Sigmoid colon (tissue), 4 donors: ENCODE results near the gene ENPP1.

Source experiments
- CTCF ChIP-seq, 4 experiments: fragments of 450-650 bp in 3 of 4; fragments of 200-600 bp in 1 of 4; IDR thresholded peaks; one replicate each; pipeline ENCODE4 v1.5.1; 2016 to 2019; ENCODE audit warnings: antibody characterized with exemption in 4 of 4, mild to moderate bottlenecking in 3 of 4, moderate library complexity in 2 of 4
- EP300 ChIP-seq, 4 donors: sonication (generic); formaldehyde crosslinking; IDR thresholded peaks; one replicate each; pipeline ENCODE4 v1.6.1; 2017; ENCODE audit warnings: antibody characterized with exemption in 4 of 4
- POLR2A ChIP-seq, 2 donors: fragments of 450-650 bp; IDR thresholded peaks; one replicate each; pipeline ENCODE4 v1.6.1; 2016; ENCODE audit warnings: antibody characterized with exemption in 2 of 2, mild to moderate bottlenecking in 2 of 2, moderate library complexity in 2 of 2

GRCh38 chr6:131816869-131817268 is 9.0 kb downstream of the ENPP1 start:
- TF ChIP-seq CTCF (IDR thresholded peaks at IDR 0.05): no peak
- no peak for TF ChIP-seq POLR2A (IDR thresholded peaks at IDR 0.05)
- TF ChIP-seq EP300 (IDR thresholded peaks at IDR 0.05): no peak
